ENCODE data around the gene AZIN2. TPM values are rescaled to one million over a fixed set of nuclear protein-coding genes. Genes with fewer than 3 reads are reported as not detected.
"Not testable (repeated sequence)": the region's sequence is repeated elsewhere in the genome, so short reads cannot be mapped to it uniquely, and the experiment has no call there.

AZIN2 gene
- total and polyA plus RNA-seq, 9 donors = 3.8 to 6.4 (median 5.5) TPM

DNA sequence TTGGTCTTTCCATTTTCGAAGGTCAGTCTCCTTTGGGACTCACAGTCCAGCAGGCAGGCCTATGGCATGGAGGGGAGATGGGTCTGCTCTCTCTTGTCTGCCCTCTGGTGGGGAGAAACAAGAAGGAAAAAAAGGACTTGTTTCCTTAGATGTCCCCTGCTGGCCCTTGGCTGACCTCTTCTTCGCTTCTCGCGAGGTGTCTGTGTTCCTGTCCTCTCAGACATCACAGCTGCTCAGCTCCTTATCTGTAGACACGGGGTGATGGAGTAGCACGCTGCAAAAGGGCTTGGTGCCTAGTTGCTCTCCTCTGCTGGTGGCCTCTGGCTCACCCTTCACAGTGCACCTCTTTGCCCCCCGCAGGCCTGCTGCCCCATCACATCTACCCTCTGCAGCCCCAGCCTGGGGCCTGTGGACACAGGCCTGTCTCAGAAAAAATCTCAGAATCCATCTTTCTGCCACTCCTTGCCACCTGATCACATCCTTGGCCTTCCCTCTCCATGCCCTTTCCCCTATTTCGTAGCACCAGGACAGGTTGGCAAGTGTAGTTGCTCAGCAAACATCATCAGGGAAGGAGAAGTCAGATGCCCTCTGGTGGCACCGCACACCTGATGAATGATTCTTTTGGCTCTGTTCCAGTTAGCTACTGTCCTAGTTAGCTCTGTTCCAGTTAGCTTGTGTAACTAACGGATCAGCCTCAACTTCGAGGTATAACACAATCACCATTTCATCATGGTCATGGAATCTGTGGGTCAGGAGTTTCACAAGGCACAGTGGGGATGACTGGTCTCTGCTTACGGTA is 25.5 kb upstream of the AZIN2 start:
- peaks cover 15% of the 10 kb centered on the region for H3K4me1 ChIP-seq (ENCODE audit: control insufficient read depth, insufficient read depth, low read length)
- H3K9me3 ChIP-seq (replicated peaks; ENCODE audit: control insufficient read depth, low read depth, low read length) = no peaks in the 10 kb centered on the region
- H3K36me3 ChIP-seq (ENCODE audit: control insufficient read depth, insufficient read depth, low read length) = no peaks in the 10 kb centered on the region
- WGBS (ENCODE audit: insufficient coverage) = 21% methylated on average over 9 of the region's 12 CpGs
- peak; percentile 92 for DNase-seq
- H3K4me3 ChIP-seq (ENCODE audit: low read length) = no peak overlapping the region
- no peak overlapping the region for H3K27ac ChIP-seq (ENCODE audit: low read length)
- H3K27me3 ChIP-seq (ENCODE audit: control insufficient read depth, insufficient read depth, low read length) = no peaks in the 10 kb centered on the region

DNA sequence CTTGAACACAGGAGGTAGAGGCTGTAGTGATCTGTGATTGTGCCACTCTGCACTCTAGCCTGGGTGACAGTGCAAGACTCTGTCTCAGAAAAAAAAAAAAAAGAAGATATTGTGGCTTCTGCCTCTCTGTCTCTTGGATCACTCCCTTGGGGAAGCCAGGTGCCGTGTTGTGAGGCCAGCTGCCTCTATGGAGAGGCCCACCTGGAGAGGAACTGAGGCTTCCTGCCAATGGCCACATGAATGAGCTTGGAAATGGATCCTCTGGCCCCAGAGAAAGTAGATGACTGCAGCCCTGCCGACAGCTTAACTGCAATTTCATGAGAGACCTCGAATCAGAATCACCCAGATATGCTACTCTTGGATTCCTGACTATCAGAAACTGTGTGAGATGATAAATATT is 24.5 kb upstream of the AZIN2 start:
- Histone ChIP-seq H3K9me3 (replicated peaks; ENCODE audit: control insufficient read depth, low read depth, low read length) (no peaks in the 10 kb centered on the region), H3K4me3 (ENCODE audit: low read length) (no peak overlapping the region), H3K36me3 (ENCODE audit: control insufficient read depth, insufficient read depth, low read length) (no peaks in the 10 kb centered on the region), H3K27ac (ENCODE audit: low read length) (no peak overlapping the region), H3K27me3 (ENCODE audit: control insufficient read depth, insufficient read depth, low read length) (no peaks in the 10 kb centered on the region), H3K4me1 (ENCODE audit: control insufficient read depth, insufficient read depth, low read length) (peaks cover 24% of the 10 kb centered on the region)
- DNase-seq = no peak
- 45% methylated on average over 1 of the region's 3 CpGs for WGBS (ENCODE audit: insufficient coverage)

DNA sequence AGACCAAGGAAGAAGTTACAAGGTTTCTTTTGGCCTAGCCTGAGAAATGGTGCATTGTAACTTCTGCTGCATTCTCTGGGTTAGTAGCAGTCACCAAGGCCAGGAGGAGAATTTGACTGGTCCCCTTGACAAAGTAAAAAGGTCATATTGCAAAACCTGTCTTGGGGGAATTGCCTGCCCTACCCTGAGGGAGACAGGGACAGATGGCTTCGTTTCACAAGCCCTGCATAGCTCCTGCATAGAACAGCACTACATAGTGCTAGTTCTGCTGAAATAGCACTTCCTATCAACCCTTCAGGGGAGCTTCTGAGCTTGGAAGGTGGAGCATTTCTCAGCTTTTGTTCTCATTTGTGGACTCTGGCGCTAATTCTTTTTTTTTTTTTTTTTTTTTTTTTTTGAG is 23.9 kb upstream of the AZIN2 start:
- Histone ChIP-seq H3K9me3 (replicated peaks; ENCODE audit: control insufficient read depth, low read depth, low read length) (no peaks in the 10 kb centered on the region), H3K27ac (ENCODE audit: low read length) (no peak overlapping the region), H3K4me1 (ENCODE audit: control insufficient read depth, insufficient read depth, low read length) (peaks cover 24% of the 10 kb centered on the region), H3K4me3 (ENCODE audit: low read length) (no peak overlapping the region), H3K27me3 (ENCODE audit: control insufficient read depth, insufficient read depth, low read length) (no peaks in the 10 kb centered on the region), H3K36me3 (ENCODE audit: control insufficient read depth, insufficient read depth, low read length) (no peaks in the 10 kb centered on the region)
- no CpG with 5 or more reads among the region's 2 CpGs for WGBS (ENCODE audit: insufficient coverage)
- DNase-seq = no peak

DNA sequence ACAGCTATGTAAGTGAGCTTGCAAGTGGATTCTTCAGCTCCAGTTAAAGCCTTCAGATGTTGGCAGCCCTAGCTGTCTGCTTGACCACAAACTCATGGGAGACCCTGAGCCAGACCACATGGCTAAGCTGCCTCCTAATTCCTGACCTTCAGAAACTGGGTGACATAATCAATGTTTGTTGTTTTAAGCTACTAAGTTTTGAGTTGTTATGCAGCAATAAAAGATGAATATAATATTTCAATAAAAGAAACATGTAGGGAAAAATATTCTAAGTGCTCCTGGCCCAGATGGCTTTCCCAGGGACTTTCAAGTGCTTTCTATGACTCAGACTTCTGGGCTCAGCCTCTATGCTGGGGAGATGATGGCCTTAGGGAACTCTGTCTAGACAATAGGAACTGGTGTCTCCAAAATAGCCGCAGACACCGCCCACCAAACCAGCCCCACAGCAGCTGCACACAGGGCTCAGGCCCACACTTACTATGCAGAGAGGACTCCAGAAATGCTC is 20.3 kb upstream of the AZIN2 start:
- H3K4me1 ChIP-seq (ENCODE audit: control insufficient read depth, insufficient read depth, low read length) = peaks cover 18% of the 10 kb centered on the region
- DNase-seq = peak; percentile 98
- no peaks in the 10 kb centered on the region for H3K27me3 ChIP-seq (ENCODE audit: control insufficient read depth, insufficient read depth, low read length)
- peak overlapping the region; percentile 39 for H3K27ac ChIP-seq (ENCODE audit: low read length)
- peaks cover 27% of the 10 kb centered on the region for H3K9me3 ChIP-seq (replicated peaks; ENCODE audit: control insufficient read depth, low read depth, low read length)
- H3K36me3 ChIP-seq (ENCODE audit: control insufficient read depth, insufficient read depth, low read length) = no peaks in the 10 kb centered on the region
- H3K4me3 ChIP-seq (ENCODE audit: low read length) = no peak overlapping the region
- WGBS (ENCODE audit: insufficient coverage) = no CpG with 5 or more reads among the region's 2 CpGs

DNA sequence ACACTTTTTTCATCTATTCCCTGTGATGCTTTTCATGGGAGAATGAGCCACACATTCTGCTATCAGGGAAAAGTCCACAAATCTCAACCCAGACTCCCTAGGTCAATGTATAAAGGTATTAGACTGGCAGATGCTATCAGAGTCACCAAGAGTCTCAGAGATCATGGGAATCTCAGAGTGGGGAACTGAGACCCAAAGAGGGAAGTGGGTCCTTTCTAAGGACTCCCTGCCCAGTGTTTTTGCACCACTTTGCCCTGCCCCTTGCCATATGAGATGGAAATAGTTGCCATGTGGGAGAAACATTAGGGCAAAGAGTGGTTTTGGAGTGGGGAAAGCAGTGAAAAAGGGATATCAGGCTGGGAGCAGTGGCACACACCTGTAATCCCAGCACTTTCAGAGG is 19.1 kb upstream of the AZIN2 start:
- DNase-seq = no peak
- peaks cover 30% of the 10 kb centered on the region for H3K9me3 ChIP-seq (replicated peaks; ENCODE audit: control insufficient read depth, low read depth, low read length)
- no peaks in the 10 kb centered on the region for H3K36me3 ChIP-seq (ENCODE audit: control insufficient read depth, insufficient read depth, low read length)
- H3K4me3 ChIP-seq (ENCODE audit: low read length) = no peak overlapping the region
- H3K27ac ChIP-seq (ENCODE audit: low read length) = no peak overlapping the region
- no peaks in the 10 kb centered on the region for H3K27me3 ChIP-seq (ENCODE audit: control insufficient read depth, insufficient read depth, low read length)
- peaks cover 15% of the 10 kb centered on the region for H3K4me1 ChIP-seq (ENCODE audit: control insufficient read depth, insufficient read depth, low read length)

DNA sequence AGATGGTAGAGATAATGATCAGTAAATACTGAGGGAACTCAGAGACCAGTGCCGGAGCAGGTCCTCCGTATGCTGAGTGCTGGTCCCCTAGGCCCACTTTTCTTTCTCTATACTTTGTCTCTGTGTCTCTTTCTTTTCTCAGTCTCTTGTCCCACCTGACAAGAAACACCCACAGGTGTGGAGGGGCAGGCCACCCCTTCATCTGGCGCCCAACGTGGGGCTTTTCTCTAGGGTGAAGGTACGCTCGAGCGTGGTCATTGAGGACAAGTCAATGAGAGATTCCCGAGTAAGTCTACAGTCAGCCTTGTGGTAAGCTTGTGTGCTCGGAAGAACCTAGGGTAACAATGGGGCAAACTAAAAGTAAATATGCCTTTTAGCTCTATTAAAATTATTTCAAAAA is 16.7 kb upstream of the AZIN2 start:
- not testable (repeated sequence) for DNase-seq; H3K27ac ChIP-seq (ENCODE audit: low read length); H3K36me3 ChIP-seq (ENCODE audit: control insufficient read depth, insufficient read depth, low read length); H3K4me3 ChIP-seq (ENCODE audit: low read length); H3K27me3 ChIP-seq (ENCODE audit: control insufficient read depth, insufficient read depth, low read length)
- peaks cover 30% of the 10 kb centered on the region for H3K9me3 ChIP-seq (replicated peaks; ENCODE audit: control insufficient read depth, low read depth, low read length)
- WGBS (ENCODE audit: insufficient coverage) = no CpG with 5 or more reads among the region's 9 CpGs
- peaks cover 15% of the 10 kb centered on the region for H3K4me1 ChIP-seq (ENCODE audit: control insufficient read depth, insufficient read depth, low read length)

DNA sequence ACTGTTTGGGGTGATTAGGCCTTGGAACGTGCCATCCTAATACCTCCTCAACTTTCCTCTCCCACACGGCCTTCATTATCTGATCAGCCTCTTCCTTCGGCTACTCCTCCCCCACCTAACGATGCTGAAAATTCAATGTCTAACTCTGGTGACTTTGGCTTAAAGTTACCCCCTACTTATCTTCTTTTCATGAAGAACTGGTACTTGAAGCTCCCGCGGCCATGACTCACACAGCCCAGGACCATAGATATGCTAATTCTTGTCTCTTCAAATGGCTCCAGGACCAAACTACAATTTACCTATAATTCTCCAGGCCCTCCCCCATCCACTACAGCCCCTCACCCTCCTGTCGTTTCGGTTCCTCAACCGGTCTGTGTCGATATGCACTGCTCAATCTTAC is 15.7 kb upstream of the AZIN2 start:
- Histone ChIP-seq H3K4me3 (ENCODE audit: low read length) (no peak overlapping the region), H3K27me3 (ENCODE audit: control insufficient read depth, insufficient read depth, low read length) (peaks cover 2% of the 10 kb centered on the region), H3K36me3 (ENCODE audit: control insufficient read depth, insufficient read depth, low read length) (no peaks in the 10 kb centered on the region), H3K27ac (ENCODE audit: low read length) (no peak overlapping the region), H3K4me1 (ENCODE audit: control insufficient read depth, insufficient read depth, low read length) (peaks cover 11% of the 10 kb centered on the region), H3K9me3 (replicated peaks; ENCODE audit: control insufficient read depth, low read depth, low read length) (peaks cover 30% of the 10 kb centered on the region)
- 88% methylated on average over 6 of the region's 10 CpGs for WGBS (ENCODE audit: insufficient coverage)
- no peak for DNase-seq

DNA sequence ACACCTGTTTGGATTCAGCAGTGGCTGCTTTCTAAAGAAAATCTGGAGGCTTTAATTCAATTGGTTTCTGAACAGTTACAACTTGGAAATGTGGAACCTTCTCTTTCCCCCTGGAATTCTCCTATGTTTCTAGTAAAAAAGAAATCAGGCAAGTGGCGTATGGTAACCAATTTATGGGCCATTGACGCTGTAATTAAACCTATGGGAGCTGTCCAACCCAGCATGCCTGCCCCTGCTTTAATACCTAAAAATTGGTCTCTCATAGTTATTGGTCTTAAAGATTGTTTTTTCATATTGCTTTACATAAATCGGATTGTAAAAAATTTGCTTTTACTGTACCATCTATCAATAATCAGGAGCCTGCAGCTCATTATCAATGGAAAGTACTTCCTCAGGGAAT is 14.5 kb upstream of the AZIN2 start:
- H3K4me3 ChIP-seq (ENCODE audit: low read length); H3K36me3 ChIP-seq (ENCODE audit: control insufficient read depth, insufficient read depth, low read length); H3K27ac ChIP-seq (ENCODE audit: low read length); H3K4me1 ChIP-seq (ENCODE audit: control insufficient read depth, insufficient read depth, low read length); DNase-seq; H3K27me3 ChIP-seq (ENCODE audit: control insufficient read depth, insufficient read depth, low read length): not testable (repeated sequence)
- H3K9me3 ChIP-seq (replicated peaks; ENCODE audit: control insufficient read depth, low read depth, low read length) = peaks cover 30% of the 10 kb centered on the region
- WGBS (ENCODE audit: insufficient coverage) = no CpG with 5 or more reads among the region's 3 CpGs

DNA sequence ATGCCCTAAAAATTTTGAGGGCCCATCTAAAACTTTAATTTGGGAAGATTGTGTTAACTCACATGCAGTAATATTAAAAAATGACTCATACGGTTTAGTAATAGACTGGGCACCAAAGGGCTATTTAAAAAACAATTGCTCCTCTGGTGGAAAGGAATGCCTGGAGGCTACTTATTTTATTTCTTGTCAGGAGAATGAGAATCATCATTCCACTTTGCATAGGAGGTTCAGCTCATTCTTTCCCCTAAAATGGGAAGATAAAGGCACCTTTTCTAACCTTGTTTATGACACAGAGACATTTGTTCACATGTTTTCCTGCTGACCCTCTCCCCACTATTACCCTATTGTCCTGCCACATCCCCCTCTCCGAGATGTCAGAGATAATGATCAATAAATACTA is 12.8 kb upstream of the AZIN2 start:
- not testable (repeated sequence) for H3K27me3 ChIP-seq (ENCODE audit: control insufficient read depth, insufficient read depth, low read length); H3K27ac ChIP-seq (ENCODE audit: low read length); H3K36me3 ChIP-seq (ENCODE audit: control insufficient read depth, insufficient read depth, low read length); H3K4me3 ChIP-seq (ENCODE audit: low read length); H3K4me1 ChIP-seq (ENCODE audit: control insufficient read depth, insufficient read depth, low read length); DNase-seq
- WGBS (ENCODE audit: insufficient coverage) = 11% methylated on average over 1 of the region's 2 CpGs
- peaks cover 22% of the 10 kb centered on the region for H3K9me3 ChIP-seq (replicated peaks; ENCODE audit: control insufficient read depth, low read depth, low read length)

DNA sequence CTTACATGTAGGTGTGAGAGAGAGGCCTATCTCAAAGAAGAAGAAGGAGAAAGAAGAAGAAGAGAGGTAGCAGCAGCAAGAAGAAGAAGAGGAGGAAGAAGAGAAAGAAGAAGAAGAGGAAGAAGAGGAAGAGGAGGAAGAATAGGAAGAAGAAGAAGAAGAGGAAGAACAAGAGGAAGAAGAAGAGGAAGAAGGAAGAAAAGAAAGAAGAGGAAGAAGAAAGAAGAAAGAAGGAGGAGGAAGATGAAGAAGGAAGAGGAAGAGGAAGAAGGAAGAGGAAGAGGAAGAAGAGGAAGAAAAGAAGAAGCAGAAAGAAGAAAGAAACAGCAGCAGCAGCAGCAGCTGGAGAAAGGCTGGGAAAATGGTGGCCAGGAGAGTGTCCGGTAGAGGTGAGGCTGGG is 10.3 kb upstream of the AZIN2 start:
- no peaks in the 10 kb centered on the region for H3K4me1 ChIP-seq (ENCODE audit: control insufficient read depth, insufficient read depth, low read length)
- no peak overlapping the region for H3K27ac ChIP-seq (ENCODE audit: low read length)
- H3K9me3 ChIP-seq (replicated peaks; ENCODE audit: control insufficient read depth, low read depth, low read length) = peaks cover 3% of the 10 kb centered on the region
- H3K36me3 ChIP-seq (ENCODE audit: control insufficient read depth, insufficient read depth, low read length) = no peaks in the 10 kb centered on the region
- H3K4me3 ChIP-seq (ENCODE audit: low read length) = no peak overlapping the region
- 80% methylated on average over 1 of the region's 1 CpG for WGBS (ENCODE audit: insufficient coverage)
- peaks cover 3% of the 10 kb centered on the region for H3K27me3 ChIP-seq (ENCODE audit: control insufficient read depth, insufficient read depth, low read length)
- no peak for DNase-seq

DNA sequence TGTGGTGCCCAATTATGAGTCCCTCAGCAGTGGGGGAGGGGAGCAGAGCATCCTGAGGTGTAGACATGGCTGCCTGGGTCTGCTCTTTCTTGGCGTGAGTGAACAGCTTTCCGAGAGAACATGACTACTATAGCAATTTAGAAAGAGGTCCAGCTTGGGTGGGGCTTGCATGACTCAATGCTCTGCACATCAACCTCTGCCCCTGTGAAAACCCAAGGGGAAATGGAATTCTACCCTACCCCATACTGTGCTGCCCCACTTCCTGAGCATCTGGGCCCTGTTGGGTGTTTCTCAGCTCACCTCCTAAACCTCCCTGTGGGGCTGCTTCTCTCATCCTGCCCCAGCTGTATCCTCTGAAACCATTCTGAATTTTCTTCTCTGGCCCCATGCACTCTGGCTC is 8.2 kb upstream of the AZIN2 start:
- Histone ChIP-seq H3K4me3 (ENCODE audit: low read length) (no peak overlapping the region), H3K27me3 (ENCODE audit: control insufficient read depth, insufficient read depth, low read length) (peaks cover 3% of the 10 kb centered on the region), H3K4me1 (ENCODE audit: control insufficient read depth, insufficient read depth, low read length) (no peaks in the 10 kb centered on the region), H3K36me3 (ENCODE audit: control insufficient read depth, insufficient read depth, low read length) (no peaks in the 10 kb centered on the region), H3K27ac (ENCODE audit: low read length) (no peak overlapping the region), H3K9me3 (replicated peaks; ENCODE audit: control insufficient read depth, low read depth, low read length) (no peaks in the 10 kb centered on the region)
- no peak for DNase-seq
- 33% methylated on average over 1 of the region's 2 CpGs for WGBS (ENCODE audit: insufficient coverage)

Measured in muscle of leg (tissue), 11 donors.